NCI-H774 (cell line): ENCODE data around the gene RIN1.
A peak's percentile ranks its signal among the peaks of the same experiment; 100 is the strongest.

ENCODE experiments used
- DNase-seq: peaks from one replicate; lab custom pipeline; 2025; lab: John Stamatoyannopoulos, UW

RIN1 gene

DNA sequence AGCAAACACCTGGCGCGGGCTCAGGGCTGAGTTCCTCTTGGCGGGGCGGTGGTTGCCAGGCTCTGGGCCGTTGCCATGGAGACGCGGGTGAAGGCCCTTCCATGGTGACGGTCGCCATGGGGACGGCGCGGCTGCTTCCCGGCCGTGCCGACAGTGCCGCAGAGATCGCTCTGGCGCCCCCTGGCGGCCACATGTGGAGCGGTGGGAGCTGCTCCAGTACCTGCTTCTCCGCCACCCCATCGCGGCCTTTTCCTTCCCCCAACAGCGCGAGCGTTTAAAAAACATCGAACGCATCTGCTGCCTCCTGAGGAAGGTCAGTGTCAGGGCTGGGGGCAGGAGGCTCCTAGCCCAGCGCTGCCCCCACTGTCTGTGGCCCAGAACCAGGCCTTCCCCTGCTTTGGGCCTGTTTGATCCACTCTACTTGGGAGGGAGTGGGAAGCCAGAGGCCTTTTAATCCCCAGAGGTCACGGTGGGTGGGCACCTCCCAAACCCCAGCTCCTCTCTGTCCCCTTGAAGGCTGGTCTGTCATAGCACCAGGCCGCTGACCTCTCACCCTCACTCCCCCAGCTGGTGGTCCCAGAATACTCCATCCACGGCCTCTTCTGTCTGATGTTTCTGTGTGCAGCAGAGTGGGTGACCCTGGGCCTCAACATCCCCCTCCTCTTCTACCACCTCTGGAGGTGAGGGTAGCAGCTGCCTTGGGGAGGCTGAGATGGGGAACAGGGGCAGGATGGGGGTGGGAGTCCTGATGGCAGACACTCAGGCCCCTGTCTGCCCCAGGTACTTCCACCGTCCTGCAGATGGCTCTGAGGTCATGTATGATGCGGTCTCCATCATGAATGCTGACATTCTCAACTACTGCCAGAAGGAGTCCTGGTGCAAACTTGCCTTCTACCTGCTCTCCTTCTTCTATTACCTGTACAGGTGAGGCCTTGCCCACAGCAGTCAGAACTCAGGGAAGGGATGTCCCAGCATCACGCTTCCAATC is 53.5 kb downstream of the RIN1 start:
- peak; percentile 98 for DNase-seq
